Prostate gland (tissue), 2 donors: ENCODE measurements around the gene TMC1.

Experiments used
- POLR2A ChIP-seq: fragments of 450-650 bp; IDR thresholded peaks from one replicate; pipeline ENCODE4 v1.6.1; 2016; ENCODE audit warnings: antibody characterized with exemption, mild to moderate bottlenecking
- POLR2AphosphoS5 ChIP-seq: sonication (generic); formaldehyde crosslinking; IDR thresholded peaks from one replicate; pipeline ENCODE4 v1.6.1; 2017; ENCODE audit warnings: antibody characterized with exemption
- TF ChIP-seq, protein P1 (sequence below), 4 experiments: fragments of 200-600 bp in 2 of 4; fragments of 450-650 bp in 2 of 4; sonication (generic) in 2 of 4; IDR thresholded peaks; 1 replicate in 3 of 4; 2 replicates in 1 of 4; pipeline ENCODE4 v1.5.1; 2016 to 2019; ENCODE audit warnings: antibody characterized with exemption in 4 of 4, mild to moderate bottlenecking in 2 of 4, moderate library complexity in 2 of 4

DNA sequence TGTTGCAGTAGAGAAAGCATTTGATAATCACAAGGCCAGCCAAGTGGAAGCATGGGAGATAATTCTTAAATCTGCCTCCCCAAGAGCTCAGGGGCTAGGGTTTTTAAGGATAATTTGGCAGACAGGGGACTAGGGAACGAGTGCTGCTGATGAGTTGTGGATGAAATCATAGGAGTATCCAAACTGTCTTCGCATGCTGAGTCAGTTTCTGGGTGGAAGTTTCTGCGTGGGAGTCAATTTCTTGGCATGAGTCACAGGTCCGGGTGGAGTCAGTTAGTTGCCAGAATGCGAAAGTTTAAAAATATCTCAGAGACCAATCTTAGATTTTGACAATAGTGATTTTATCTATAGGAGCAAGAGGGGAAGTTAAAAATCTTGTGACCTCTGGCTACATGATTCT, 112.6 kb downstream of the TMC1 start:
- TF ChIP-seq, protein P1, sequence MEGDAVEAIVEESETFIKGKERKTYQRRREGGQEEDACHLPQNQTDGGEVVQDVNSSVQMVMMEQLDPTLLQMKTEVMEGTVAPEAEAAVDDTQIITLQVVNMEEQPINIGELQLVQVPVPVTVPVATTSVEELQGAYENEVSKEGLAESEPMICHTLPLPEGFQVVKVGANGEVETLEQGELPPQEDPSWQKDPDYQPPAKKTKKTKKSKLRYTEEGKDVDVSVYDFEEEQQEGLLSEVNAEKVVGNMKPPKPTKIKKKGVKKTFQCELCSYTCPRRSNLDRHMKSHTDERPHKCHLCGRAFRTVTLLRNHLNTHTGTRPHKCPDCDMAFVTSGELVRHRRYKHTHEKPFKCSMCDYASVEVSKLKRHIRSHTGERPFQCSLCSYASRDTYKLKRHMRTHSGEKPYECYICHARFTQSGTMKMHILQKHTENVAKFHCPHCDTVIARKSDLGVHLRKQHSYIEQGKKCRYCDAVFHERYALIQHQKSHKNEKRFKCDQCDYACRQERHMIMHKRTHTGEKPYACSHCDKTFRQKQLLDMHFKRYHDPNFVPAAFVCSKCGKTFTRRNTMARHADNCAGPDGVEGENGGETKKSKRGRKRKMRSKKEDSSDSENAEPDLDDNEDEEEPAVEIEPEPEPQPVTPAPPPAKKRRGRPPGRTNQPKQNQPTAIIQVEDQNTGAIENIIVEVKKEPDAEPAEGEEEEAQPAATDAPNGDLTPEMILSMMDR (IDR thresholded peaks at IDR 0.05) = no peak
- TF ChIP-seq POLR2A = no peak
- no peak for TF ChIP-seq POLR2AphosphoS5
